HCT116 (cell line): ENCODE measurements around the gene XPNPEP2. TPM values are rescaled to one million over a fixed set of nuclear protein-coding genes. Genes with fewer than 3 reads are reported as not detected.

Source experiments
- ATAC-seq: fragments of 200-7000 bp; cut with Tn5 transposase; 2 replicates; pipeline ENCODE4 v1.9.1; 2020; ENCODE audit warnings: mild to moderate bottlenecking, moderate library complexity
- BruUV-seq: library from RNA; stranded (reverse); fragments of 400-500 nt; replicated peaks from 2 replicates; lab custom pipeline; 2021; lab: Mats Ljungman, UMichigan
- CTCF ChIA-PET: fragments of 300-600 bp; sonication (Branson Sonifier 250); formaldehyde crosslinking; loops from one replicate; lab custom pipeline; 2021; ENCODE audit warnings: antibody characterized with exemption; lab: Charles Lee
- POLR2A ChIA-PET: fragments of 300-600, 350-600 bp; sonication (Branson Sonifier 250); formaldehyde crosslinking; loops from one replicate; lab custom pipeline; 2021; ENCODE audit warnings: antibody characterized with exemption; lab: Charles Lee
- RAD21 ChIA-PET, 2 experiments: fragments of 300-600 bp; sonication (Branson Sonifier 250); formaldehyde crosslinking; loops; one replicate each; lab custom pipeline; 2023; ENCODE audit warnings: low total read pairs in 2 of 2; ENCODE audit not compliant: uncharacterized antibody in 2 of 2, unreplicated experiment in 2 of 2, low non-redundant PET in 1 of 2; lab: Charles Lee
- DNase-seq: peaks from one replicate; pipeline ENCODE4 v3.0.0-alpha.2; 2010; ENCODE audit warnings: low read depth, low spot score
- H2AFZ ChIP-seq: fragments of 200-600 bp; shearing (Covaris generic), sonication (generic); 2 replicates; pipeline ENCODE4 v1.6.1; 2017; ENCODE audit warnings: low read depth, mixed run types, mixed read lengths, antibody characterized with exemption, low read length; ENCODE audit not compliant: poor library complexity, severe bottlenecking
- H3K27ac ChIP-seq: 2 replicates; pipeline ENCODE4 v1.5.1; 2012; ENCODE audit warnings: low read depth, low read length
- H3K27me3 ChIP-seq: fragments of 200-600 bp; sonication (generic); 2 replicates; pipeline ENCODE4 v1.6.1; 2016; ENCODE audit warnings: mixed run types, low read length, mixed read lengths; ENCODE audit not compliant: insufficient read depth
- H3K36me3 ChIP-seq, 2 experiments: fragments of 200-500 bp in 1 of 2; fragments of 200-600 bp in 1 of 2; sonication (Bioruptor generic) in 1 of 2; sonication (generic) in 1 of 2; 2 replicates each; pipeline versions ENCODE4 v1.5.1 to v1.6.1; 2014 to 2016; ENCODE audit warnings: low read length in 2 of 2, inconsistent platforms in 1 of 2, mixed read lengths in 1 of 2, mixed run types in 1 of 2; ENCODE audit not compliant: insufficient read depth in 2 of 2, control insufficient read depth in 1 of 2
- H3K4me1 ChIP-seq, 2 experiments: fragments of 200-600 bp in 1 of 2; sonication (generic) in 1 of 2; 2 replicates each; pipeline versions ENCODE4 v1.5.1 to v1.6.1; 2012 to 2017; ENCODE audit warnings: low read length in 2 of 2, inconsistent platforms in 1 of 2, mild to moderate bottlenecking in 1 of 2, mixed read lengths in 1 of 2, mixed run types in 1 of 2, moderate library complexity in 1 of 2; ENCODE audit not compliant: insufficient read depth in 2 of 2, control insufficient read depth in 1 of 2
- H3K4me2 ChIP-seq: fragments of 200-600 bp; sonication (generic); 2 replicates; pipeline ENCODE4 v1.6.1; 2017; ENCODE audit warnings: mixed run types, low read length, mixed read lengths
- H3K4me3 ChIP-seq, 2 experiments: fragments of 200-600 bp in 1 of 2; sonication (generic) in 1 of 2; replicated peaks in 1 of 2; 2 replicates each; pipeline ENCODE4 v1.5.1; 2011 to 2016; ENCODE audit warnings: low read length in 2 of 2, control low read depth in 1 of 2, low read depth in 1 of 2, mild to moderate bottlenecking in 1 of 2, mixed read lengths in 1 of 2, mixed run types in 1 of 2
- H3K79me2 ChIP-seq: fragments of 200-600 bp; sonication (generic); 2 replicates; pipeline ENCODE4 v1.6.1; 2017; ENCODE audit warnings: mild to moderate bottlenecking, mixed run types, low read length, moderate library complexity, mixed read lengths; ENCODE audit not compliant: insufficient read depth
- H3K9ac ChIP-seq: fragments of 200-600 bp; sonication (generic); 2 replicates; pipeline ENCODE4 v1.6.1; 2016; ENCODE audit warnings: low read length, mixed read lengths
- H3K9me2 ChIP-seq: fragments of 200-600 bp; sonication (generic), shearing (Covaris generic); 2 replicates; pipeline ENCODE4 v1.6.1; 2017; ENCODE audit warnings: mixed run types, mild to moderate bottlenecking, moderate library complexity; ENCODE audit not compliant: insufficient read depth
- H3K9me3 ChIP-seq, 2 experiments: fragments of 200-500 bp in 1 of 2; fragments of 200-600 bp in 1 of 2; sonication (Bioruptor generic) in 1 of 2; sonication (generic) in 1 of 2; 2 replicates each; pipeline ENCODE4 v1.6.1; 2014 to 2017; ENCODE audit warnings: low read length in 2 of 2, mixed read lengths in 2 of 2, inconsistent platforms in 1 of 2, low read depth in 1 of 2, mild to moderate bottlenecking in 1 of 2, mixed run types in 1 of 2, moderate library complexity in 1 of 2; ENCODE audit not compliant: control insufficient read depth in 1 of 2, insufficient read depth in 1 of 2
- H4K20me1 ChIP-seq: fragments of 200-600 bp; sonication (generic), shearing (Covaris generic); 2 replicates; pipeline ENCODE4 v1.6.1; 2017; ENCODE audit warnings: mixed run types, mild to moderate bottlenecking, moderate library complexity; ENCODE audit not compliant: insufficient read depth
- CBX3 ChIP-seq: IDR thresholded peaks from 2 replicates; pipeline ENCODE4 v1.6.1; 2012; ENCODE audit warnings: low read depth
- CEBPB ChIP-seq: IDR thresholded peaks from 2 replicates; pipeline ENCODE4 v1.6.1; 2012; ENCODE audit warnings: low read depth
- CTCF ChIP-seq, 3 experiments: fragments of 200-600 bp in 1 of 3; sonication (generic) in 1 of 3; IDR thresholded peaks in 2 of 3; conservative IDR thresholded peaks in 1 of 3; 2 replicates each; pipeline ENCODE4 v1.5.1; 2012 to 2017; ENCODE audit warnings: low read depth in 2 of 3, low read length in 2 of 3, antibody characterized with exemption in 1 of 3, borderline replicate concordance in 1 of 3, control low read depth in 1 of 3, mild to moderate bottlenecking in 1 of 3, mixed read lengths in 1 of 3, mixed run types in 1 of 3, moderate library complexity in 1 of 3; ENCODE audit not compliant: insufficient read depth in 1 of 3
- ELF1 ChIP-seq: IDR thresholded peaks from 2 replicates; pipeline ENCODE4 v1.6.1; 2012; ENCODE audit warnings: low read depth, borderline replicate concordance
- EZH2 ChIP-seq: fragments of 200-600 bp; sonication (generic); IDR thresholded peaks from 2 replicates; pipeline ENCODE4 v1.6.1; 2017; ENCODE audit warnings: antibody characterized with exemption, mixed run types
- EZH2phosphoT487 ChIP-seq: fragments of 200-600 bp; IDR thresholded peaks from 2 replicates; pipeline ENCODE4 v1.6.1; 2018; ENCODE audit warnings: antibody characterized with exemption, borderline replicate concordance
- FOSL1 ChIP-seq: IDR thresholded peaks from 2 replicates; pipeline ENCODE4 v1.6.1; 2012; ENCODE audit warnings: low read depth
- JUND ChIP-seq: IDR thresholded peaks from 2 replicates; pipeline ENCODE4 v1.6.1; 2012
- MAX ChIP-seq: IDR thresholded peaks from 2 replicates; pipeline ENCODE4 v1.6.1; 2012
- POLR2A ChIP-seq: IDR thresholded peaks from 2 replicates; pipeline ENCODE4 v1.7.0; 2011; ENCODE audit warnings: borderline replicate concordance; ENCODE audit not compliant: insufficient read depth, insufficient read length; ENCODE audit errors: extremely low read depth
- POLR2AphosphoS5 ChIP-seq: IDR thresholded peaks from 2 replicates; pipeline ENCODE4 v1.6.1; 2011; ENCODE audit warnings: mild to moderate bottlenecking, low read depth, low read length, moderate library complexity
- RAD21 ChIP-seq: IDR thresholded peaks from 2 replicates; pipeline ENCODE4 v1.6.1; 2012; ENCODE audit warnings: low read depth, mild to moderate bottlenecking
- SIN3A ChIP-seq: IDR thresholded peaks from 2 replicates; pipeline ENCODE4 v1.6.1; 2012; ENCODE audit warnings: low read depth
- SP1 ChIP-seq: IDR thresholded peaks from 2 replicates; pipeline ENCODE4 v1.6.1; 2012; ENCODE audit warnings: low read depth
- TCF7L2 ChIP-seq: IDR thresholded peaks from 2 replicates; pipeline ENCODE4 v1.7.0; 2011; ENCODE audit warnings: borderline replicate concordance, inconsistent platforms; ENCODE audit not compliant: insufficient read depth, insufficient read length; ENCODE audit errors: extremely low read depth
- YY1 ChIP-seq: IDR thresholded peaks from 2 replicates; pipeline ENCODE4 v1.6.1; 2011; ENCODE audit warnings: low read length, low read depth, moderate library complexity, mild to moderate bottlenecking; ENCODE audit not compliant: insufficient replicate concordance; ENCODE audit errors: extremely low read depth
- ZBTB33 ChIP-seq: IDR thresholded peaks from 2 replicates; pipeline ENCODE4 v1.6.1; 2011; ENCODE audit warnings: mild to moderate bottlenecking, low read length, moderate library complexity; ENCODE audit not compliant: insufficient replicate concordance; ENCODE audit errors: extremely low read depth
- ZFX ChIP-seq: fragments of 450-650 bp; IDR thresholded peaks from 2 replicates; pipeline ENCODE4 v1.6.1; 2017
- ZNF274 ChIP-seq: fragments of 200-500 bp; sonication (Bioruptor generic); IDR thresholded peaks from 2 replicates; pipeline ENCODE4 v1.6.1; 2014; ENCODE audit warnings: mild to moderate bottlenecking, low read depth, low read length, inconsistent platforms
- intact Hi-C: fragments of 100-400 bp; cut with micrococcal nuclease; formaldehyde crosslinking; loops from 2 replicates; pipeline ENCODE4 v1.10.0; 2022
- total RNA-seq: library from RNA; stranded (reverse); gene quantifications from one replicate; pipeline ENCODE4 v1.2.1, GENCODE V29; 2021; ENCODE audit not compliant: unreplicated experiment
- TF ChIP-seq, protein P1 (sequence below): IDR thresholded peaks from 2 replicates; pipeline ENCODE4 v1.6.1; 2012; ENCODE audit warnings: low read depth

Gene XPNPEP2
- total RNA-seq, 1 experiment from 2014 or later, result not detected

DNA sequence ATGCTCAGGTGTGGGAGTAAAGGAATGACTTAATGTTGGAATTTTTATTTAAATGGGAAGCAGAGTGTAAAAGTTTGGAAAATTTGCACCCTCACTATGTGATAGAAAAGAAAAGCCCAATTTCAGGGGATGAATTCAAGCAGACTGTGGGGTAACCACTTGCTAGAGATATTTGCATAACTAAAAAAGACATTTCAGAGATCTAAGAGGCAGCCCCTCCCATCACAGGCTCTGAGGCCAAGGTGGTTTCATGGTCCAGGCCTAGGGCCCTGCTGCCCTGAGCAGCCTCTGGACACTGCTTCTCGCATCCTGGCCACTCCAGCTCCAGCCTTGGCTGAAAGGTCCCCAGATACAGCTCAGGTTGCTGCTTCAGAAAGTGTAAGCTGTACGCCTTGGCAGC, 5.9 kb upstream of the XPNPEP2 start:
- Histone ChIP-seq H3K9me2 (no peaks in the 10 kb centered on the region), H4K20me1 (no peaks in the 10 kb centered on the region)
- ATAC-seq, result no peak
- no peak for TF ChIP-seq MAX
- TF ChIP-seq ZBTB33, result no peak
- no peak for TF ChIP-seq TCF7L2
- TF ChIP-seq CBX3, result no peak
- TF ChIP-seq SIN3A, result no peak
- TF ChIP-seq CTCF (IDR thresholded peaks at IDR 0.05 in 2 of 3, conservative IDR thresholded peaks at IDR 0.05 in 1 of 3; ENCODE audit: borderline replicate concordance in 1 of 3, insufficient read depth in 1 of 3, low read depth in 2 of 3, low read length in 2 of 3), result no peak
- no peak for TF ChIP-seq ELF1
- TF ChIP-seq EZH2, result no peak
- no peak for TF ChIP-seq CEBPB
- TF ChIP-seq, protein P1, sequence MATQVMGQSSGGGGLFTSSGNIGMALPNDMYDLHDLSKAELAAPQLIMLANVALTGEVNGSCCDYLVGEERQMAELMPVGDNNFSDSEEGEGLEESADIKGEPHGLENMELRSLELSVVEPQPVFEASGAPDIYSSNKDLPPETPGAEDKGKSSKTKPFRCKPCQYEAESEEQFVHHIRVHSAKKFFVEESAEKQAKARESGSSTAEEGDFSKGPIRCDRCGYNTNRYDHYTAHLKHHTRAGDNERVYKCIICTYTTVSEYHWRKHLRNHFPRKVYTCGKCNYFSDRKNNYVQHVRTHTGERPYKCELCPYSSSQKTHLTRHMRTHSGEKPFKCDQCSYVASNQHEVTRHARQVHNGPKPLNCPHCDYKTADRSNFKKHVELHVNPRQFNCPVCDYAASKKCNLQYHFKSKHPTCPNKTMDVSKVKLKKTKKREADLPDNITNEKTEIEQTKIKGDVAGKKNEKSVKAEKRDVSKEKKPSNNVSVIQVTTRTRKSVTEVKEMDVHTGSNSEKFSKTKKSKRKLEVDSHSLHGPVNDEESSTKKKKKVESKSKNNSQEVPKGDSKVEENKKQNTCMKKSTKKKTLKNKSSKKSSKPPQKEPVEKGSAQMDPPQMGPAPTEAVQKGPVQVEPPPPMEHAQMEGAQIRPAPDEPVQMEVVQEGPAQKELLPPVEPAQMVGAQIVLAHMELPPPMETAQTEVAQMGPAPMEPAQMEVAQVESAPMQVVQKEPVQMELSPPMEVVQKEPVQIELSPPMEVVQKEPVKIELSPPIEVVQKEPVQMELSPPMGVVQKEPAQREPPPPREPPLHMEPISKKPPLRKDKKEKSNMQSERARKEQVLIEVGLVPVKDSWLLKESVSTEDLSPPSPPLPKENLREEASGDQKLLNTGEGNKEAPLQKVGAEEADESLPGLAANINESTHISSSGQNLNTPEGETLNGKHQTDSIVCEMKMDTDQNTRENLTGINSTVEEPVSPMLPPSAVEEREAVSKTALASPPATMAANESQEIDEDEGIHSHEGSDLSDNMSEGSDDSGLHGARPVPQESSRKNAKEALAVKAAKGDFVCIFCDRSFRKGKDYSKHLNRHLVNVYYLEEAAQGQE, result no peak
- TF ChIP-seq RAD21, result no peak
- TF ChIP-seq FOSL1, result no peak
- no peak for TF ChIP-seq EZH2phosphoT487
- no peak for TF ChIP-seq YY1
- no peak for TF ChIP-seq POLR2A
- TF ChIP-seq POLR2AphosphoS5, result no peak
- no peak for TF ChIP-seq SP1
- no peak for TF ChIP-seq JUND
- TF ChIP-seq ZFX, result no peak
- no peak for TF ChIP-seq ZNF274
- TF ChIP-seq, all 23 proteins: peak for 0
- POLR2A ChIA-PET, result no interaction called here
- H3K27me3 ChIP-seq, result no peaks in the 10 kb centered on the region
- no peak overlapping the region for H2AFZ ChIP-seq
- no peaks in the 10 kb centered on the region for H3K9me3 ChIP-seq
- no peaks in the 10 kb centered on the region for H3K79me2 ChIP-seq
- intact Hi-C loops, result no loop called here
- no peak for DNase-seq
- RAD21 ChIA-PET, result no interaction called here
- CTCF ChIA-PET, result no interaction called here
- BruUV-seq, result no TSS peak
- no peaks in the 10 kb centered on the region for H3K36me3 ChIP-seq
- H3K27ac ChIP-seq, result no peak overlapping the region
- H3K4me2 ChIP-seq, result no peak overlapping the region
- H3K9ac ChIP-seq, result no peak overlapping the region
- no peak overlapping the region for H3K4me3 ChIP-seq
- H3K4me1 ChIP-seq, result no peaks in the 10 kb centered on the region
